ENCODE measurements around the gene RPL27.
"Not testable (repeated sequence)": the region's sequence is repeated elsewhere in the genome, so short reads cannot be mapped to it uniquely, and the experiment has no call there.

DNA sequence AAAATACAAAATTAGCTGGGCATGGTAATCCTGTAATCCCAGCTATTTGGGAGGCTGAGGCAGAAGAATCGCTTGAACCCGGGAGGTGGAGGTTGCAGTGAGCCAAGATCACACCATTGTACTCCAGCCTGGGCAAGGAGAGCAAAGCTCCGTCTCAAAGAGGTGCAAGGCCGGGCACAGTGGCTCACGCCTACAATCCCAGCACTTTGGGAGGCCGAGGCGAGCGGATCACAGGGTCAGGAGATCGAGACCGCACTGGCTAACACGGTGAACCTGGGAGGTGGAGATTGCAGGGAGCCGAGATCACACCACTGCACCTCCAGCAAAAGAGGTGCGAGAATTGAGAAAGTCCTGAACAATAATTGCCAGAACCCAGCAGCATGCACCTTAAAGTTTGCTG is 2.7 kb downstream of the RPL27 start:
- TF ChIP-seq EZH2 (conservative IDR thresholded peaks at IDR 0.05; ENCODE audit: low read depth, low read length); ESRRA (CRISPR knock-in tag; IDR thresholded peaks at IDR 0.05; ENCODE audit: low read depth): not testable (repeated sequence)
- TF ChIP-seq, protein P1, sequence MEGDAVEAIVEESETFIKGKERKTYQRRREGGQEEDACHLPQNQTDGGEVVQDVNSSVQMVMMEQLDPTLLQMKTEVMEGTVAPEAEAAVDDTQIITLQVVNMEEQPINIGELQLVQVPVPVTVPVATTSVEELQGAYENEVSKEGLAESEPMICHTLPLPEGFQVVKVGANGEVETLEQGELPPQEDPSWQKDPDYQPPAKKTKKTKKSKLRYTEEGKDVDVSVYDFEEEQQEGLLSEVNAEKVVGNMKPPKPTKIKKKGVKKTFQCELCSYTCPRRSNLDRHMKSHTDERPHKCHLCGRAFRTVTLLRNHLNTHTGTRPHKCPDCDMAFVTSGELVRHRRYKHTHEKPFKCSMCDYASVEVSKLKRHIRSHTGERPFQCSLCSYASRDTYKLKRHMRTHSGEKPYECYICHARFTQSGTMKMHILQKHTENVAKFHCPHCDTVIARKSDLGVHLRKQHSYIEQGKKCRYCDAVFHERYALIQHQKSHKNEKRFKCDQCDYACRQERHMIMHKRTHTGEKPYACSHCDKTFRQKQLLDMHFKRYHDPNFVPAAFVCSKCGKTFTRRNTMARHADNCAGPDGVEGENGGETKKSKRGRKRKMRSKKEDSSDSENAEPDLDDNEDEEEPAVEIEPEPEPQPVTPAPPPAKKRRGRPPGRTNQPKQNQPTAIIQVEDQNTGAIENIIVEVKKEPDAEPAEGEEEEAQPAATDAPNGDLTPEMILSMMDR (CRISPR knock-in tag; IDR thresholded peaks at IDR 0.05), result not testable (repeated sequence)

All from HepG2 (cell line).